ENCODE measurements around the gene CNTN5. TPM values are rescaled to one million over a fixed set of nuclear protein-coding genes. Genes with fewer than 3 reads are reported as not detected.

The CNTN5 gene
- total RNA-seq, 1 donor from 2014 or later: 0.36 TPM

DNA sequence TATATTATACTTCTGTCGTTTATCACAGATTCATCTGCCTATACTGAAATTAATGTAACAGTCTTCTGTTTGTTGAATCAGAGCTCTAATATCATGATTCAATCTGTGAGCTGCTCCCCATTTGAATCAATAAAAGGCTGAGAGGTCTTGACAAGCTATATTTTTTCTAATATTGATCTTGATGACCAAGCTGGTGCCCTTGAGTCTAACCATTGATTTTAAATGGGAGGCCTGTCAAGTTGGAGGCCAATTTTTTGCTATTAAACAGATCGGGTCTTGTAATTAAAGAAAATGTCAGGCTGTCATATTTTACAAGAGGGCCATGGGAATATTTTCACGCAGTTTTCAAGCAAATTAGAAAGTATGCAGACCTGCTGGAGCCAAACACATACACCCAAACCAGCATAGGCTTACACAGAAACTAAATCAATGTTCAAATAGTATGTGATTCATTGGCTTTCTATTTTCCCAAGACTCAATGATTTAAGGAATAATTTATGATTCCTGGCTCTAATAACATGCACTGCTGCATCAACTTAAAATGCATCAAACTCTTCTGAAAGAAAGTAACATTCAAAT lies 286.9 kb downstream of the CNTN5 start:
- Histone ChIP-seq H3K27ac (replicated peaks) (no peak overlapping the region), H3K4me3 (no peak overlapping the region), H3K27me3 (ENCODE audit: low read depth) (no peaks in the 10 kb centered on the region), H3K36me3 (no peaks in the 10 kb centered on the region), H3K4me1 (no peaks in the 10 kb centered on the region), H3K9me3 (replicated peaks) (no peaks in the 10 kb centered on the region)
- DNase-seq: no peak
- TF ChIP-seq, protein P1, sequence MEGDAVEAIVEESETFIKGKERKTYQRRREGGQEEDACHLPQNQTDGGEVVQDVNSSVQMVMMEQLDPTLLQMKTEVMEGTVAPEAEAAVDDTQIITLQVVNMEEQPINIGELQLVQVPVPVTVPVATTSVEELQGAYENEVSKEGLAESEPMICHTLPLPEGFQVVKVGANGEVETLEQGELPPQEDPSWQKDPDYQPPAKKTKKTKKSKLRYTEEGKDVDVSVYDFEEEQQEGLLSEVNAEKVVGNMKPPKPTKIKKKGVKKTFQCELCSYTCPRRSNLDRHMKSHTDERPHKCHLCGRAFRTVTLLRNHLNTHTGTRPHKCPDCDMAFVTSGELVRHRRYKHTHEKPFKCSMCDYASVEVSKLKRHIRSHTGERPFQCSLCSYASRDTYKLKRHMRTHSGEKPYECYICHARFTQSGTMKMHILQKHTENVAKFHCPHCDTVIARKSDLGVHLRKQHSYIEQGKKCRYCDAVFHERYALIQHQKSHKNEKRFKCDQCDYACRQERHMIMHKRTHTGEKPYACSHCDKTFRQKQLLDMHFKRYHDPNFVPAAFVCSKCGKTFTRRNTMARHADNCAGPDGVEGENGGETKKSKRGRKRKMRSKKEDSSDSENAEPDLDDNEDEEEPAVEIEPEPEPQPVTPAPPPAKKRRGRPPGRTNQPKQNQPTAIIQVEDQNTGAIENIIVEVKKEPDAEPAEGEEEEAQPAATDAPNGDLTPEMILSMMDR (IDR thresholded peaks at IDR 0.05; ENCODE audit: borderline replicate concordance): no peak
- intact Hi-C loops (cut with micrococcal nuclease): no loop called here

DNA sequence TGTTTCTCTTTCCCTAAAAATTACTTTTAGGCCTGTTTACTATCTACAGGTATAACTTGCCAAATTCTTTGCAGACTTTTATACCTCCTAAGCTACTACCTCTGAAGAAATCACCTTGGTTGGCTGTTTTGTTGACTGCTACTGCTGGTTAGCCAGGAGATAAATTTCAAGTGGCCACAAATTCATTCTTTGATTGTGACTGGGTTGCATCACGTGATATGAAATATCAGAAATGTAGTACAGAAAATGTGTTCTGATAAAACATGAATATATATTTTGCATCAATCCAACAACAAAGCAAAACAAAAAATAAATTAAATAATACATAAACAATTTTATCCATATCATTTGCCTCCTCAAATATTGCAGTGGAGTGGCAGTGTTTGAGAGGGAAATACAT lies 291.1 kb downstream of the CNTN5 start:
- no peak overlapping the region for H3K27ac ChIP-seq (replicated peaks)
- intact Hi-C loops (cut with micrococcal nuclease): no loop called here
- H3K9me3 ChIP-seq (replicated peaks): no peaks in the 10 kb centered on the region
- TF ChIP-seq, protein P1 (IDR thresholded peaks at IDR 0.05; ENCODE audit: borderline replicate concordance): no peak
- H3K4me3 ChIP-seq: no peak overlapping the region
- peaks cover 6% of the 10 kb centered on the region for H3K4me1 ChIP-seq
- no peak for DNase-seq
- no peaks in the 10 kb centered on the region for H3K27me3 ChIP-seq (ENCODE audit: low read depth)
- H3K36me3 ChIP-seq: no peaks in the 10 kb centered on the region

DNA sequence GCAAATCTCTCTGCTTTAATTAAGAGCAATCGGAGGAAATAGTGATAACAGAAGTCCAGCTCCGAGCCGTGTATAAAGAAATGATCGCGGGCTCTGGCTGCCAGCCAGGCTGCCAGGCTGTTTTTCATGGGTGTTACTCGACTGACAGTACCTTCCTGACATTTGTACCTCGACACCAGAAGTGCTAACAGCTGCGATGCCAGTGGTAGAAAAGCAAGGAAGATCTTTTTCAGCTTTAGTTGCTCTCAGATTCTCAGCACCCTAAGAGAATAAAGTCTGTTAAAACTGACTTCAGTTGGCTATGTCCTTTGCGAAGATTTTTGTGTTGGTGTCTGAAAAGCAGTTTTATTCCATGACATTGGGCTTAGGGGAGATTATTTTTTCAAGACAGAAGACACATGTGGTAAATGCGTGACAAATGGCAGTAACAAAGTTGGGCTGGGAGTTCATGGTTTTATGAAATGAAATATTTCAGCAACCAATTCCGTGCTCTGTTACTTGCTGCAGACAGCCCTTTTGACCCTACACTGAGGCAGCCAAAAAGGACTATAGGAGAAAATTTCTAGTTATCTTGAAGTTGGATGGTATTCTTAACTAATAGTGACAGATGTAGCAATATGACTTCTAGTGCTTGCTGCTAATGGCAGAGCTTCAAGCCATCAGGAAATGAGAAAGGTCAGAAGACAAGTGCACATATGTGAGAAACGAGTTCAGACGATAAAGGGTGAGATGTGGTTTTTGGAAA lies 296.2 kb downstream of the CNTN5 start:
- Histone ChIP-seq H3K27me3 (ENCODE audit: low read depth) (no peaks in the 10 kb centered on the region), H3K4me3 (peak overlapping the region; percentile 27), H3K9me3 (replicated peaks) (no peaks in the 10 kb centered on the region), H3K36me3 (no peaks in the 10 kb centered on the region), H3K4me1 (peaks cover 11% of the 10 kb centered on the region), H3K27ac (replicated peaks) (no peak overlapping the region)
- DNase-seq: peak; percentile 47
- intact Hi-C loops (cut with micrococcal nuclease): no loop called here
- TF ChIP-seq, protein P1 (IDR thresholded peaks at IDR 0.05; ENCODE audit: borderline replicate concordance): no peak

DNA sequence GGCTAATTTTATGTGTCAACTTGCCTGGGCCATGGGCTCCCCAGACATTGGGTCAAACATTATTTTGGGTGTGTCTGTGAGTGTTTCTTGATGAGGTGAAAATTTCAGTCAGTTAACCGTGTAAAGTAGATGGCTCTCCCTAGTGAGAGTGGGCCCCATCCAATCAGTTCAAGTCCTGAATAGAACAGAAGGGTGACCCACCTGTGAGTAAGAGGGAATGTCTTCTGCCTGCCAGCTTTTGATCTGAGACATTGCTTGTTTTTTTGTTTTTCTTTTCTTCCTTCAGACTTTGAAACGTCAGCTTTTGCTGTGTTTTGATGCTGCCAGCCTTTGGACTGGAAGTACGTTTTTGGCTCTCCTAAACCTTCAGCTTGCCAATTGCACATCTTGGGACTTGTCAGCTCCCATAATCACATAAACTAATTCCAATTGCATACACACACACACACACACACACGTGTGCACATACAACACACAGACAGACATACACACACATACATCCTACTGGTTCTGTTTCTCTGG lies 300.1 kb downstream of the CNTN5 start:
- DNase-seq: no peak
- no peaks in the 10 kb centered on the region for H3K36me3 ChIP-seq
- peaks cover 11% of the 10 kb centered on the region for H3K4me1 ChIP-seq
- intact Hi-C loops (cut with micrococcal nuclease): no loop called here
- TF ChIP-seq, protein P1 (IDR thresholded peaks at IDR 0.05; ENCODE audit: borderline replicate concordance): no peak
- H3K27me3 ChIP-seq (ENCODE audit: low read depth): no peaks in the 10 kb centered on the region
- H3K27ac ChIP-seq (replicated peaks): no peak overlapping the region
- no peak overlapping the region for H3K4me3 ChIP-seq
- no peaks in the 10 kb centered on the region for H3K9me3 ChIP-seq (replicated peaks)

DNA sequence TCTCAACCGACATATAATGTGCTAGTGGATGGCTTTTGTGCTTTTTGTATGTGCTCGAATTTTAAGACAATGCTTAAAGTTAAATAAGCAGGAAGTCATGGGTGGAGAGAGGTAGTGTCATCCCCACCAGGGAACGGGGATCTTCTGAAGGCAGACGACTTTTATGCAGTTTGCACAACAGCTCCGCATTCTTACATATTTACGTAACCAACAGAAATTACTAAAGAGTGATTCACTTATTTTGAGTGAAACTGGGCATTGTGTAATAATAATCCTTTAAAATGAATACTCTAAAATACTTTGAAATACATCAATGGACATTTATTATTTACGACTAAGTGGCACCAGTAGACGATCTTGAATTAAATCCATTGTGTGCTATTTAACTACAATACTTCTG lies 305.1 kb downstream of the CNTN5 start:
- no peak overlapping the region for H3K4me3 ChIP-seq
- DNase-seq: no peak
- H3K27me3 ChIP-seq (ENCODE audit: low read depth): no peaks in the 10 kb centered on the region
- intact Hi-C loops (cut with micrococcal nuclease): no loop called here
- H3K27ac ChIP-seq (replicated peaks): no peak overlapping the region
- TF ChIP-seq, protein P1 (IDR thresholded peaks at IDR 0.05; ENCODE audit: borderline replicate concordance): no peak
- no peaks in the 10 kb centered on the region for H3K9me3 ChIP-seq (replicated peaks)
- H3K4me1 ChIP-seq: no peaks in the 10 kb centered on the region
- H3K36me3 ChIP-seq: no peaks in the 10 kb centered on the region
